Measurements from ENCODE around the gene DRC1.

DNA sequence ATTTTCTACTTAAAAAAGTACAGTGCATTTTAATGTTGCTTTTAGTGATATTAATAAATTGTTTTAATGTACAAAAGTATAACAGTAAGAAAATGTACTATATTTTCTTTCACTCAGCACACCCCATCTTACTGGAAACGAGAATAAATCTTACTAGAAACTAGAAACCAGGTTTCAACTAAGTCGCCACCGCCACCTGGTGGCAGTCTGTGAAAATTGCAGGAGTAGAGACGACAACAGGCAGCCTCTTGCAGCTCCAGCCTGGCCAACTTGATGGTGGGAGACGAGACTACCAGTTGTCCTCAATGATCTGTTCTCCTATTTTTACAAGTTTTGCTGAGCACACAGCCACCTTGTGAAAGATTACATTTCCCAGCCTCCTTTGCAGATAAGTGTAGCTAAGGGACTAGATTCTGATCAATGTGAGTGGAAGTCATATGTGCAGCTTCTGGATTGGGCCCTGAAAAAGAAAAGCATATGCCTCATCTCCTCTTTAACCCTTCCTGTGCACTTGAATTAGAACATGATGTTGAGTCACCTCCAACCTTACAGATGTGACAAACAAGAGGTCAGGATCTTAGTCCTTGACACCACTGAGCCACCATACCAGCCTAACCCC is 67.5 kb downstream of the DRC1 start:
- TF ChIP-seq CTCF (conservative IDR thresholded peaks at IDR 0.05; ENCODE audit: low read length) (peak; percentile 90), EZH2phosphoT487 (IDR thresholded peaks at IDR 0.05; ENCODE audit: borderline replicate concordance, low read depth, low read length) (no peak)
